Effector memory CD8-positive, alpha-beta T cell (primary cell): ENCODE measurements around the gene H2BK1.
A peak's percentile ranks its signal among the peaks of the same experiment; 100 is the strongest.

Experiments
- ATAC-seq: fragments of 150-1000 bp; cut with Tn5 transposase; replicated peaks from 2 replicates; pipeline ENCODE4 v1.10.0; 2021; ENCODE audit warnings: mild to moderate bottlenecking, moderate library complexity
- DNase-seq, 3 experiments: peaks; one replicate each; pipeline ENCODE4 v3.0.0; 2021
- H3K27ac Mint-ChIP-seq, 2 donors: one replicate each; pipeline ENCODE4 v1.8.0; 2022; ENCODE audit warnings: mild to moderate bottlenecking in 2 of 2, mixed read lengths in 2 of 2, moderate library complexity in 2 of 2
- H3K27me3 Mint-ChIP-seq, 2 donors: one replicate each; pipeline ENCODE4 v1.8.0; 2022; ENCODE audit warnings: mixed read lengths in 2 of 2
- H3K36me3 Mint-ChIP-seq: one replicate; pipeline ENCODE4 v1.8.0; 2022; ENCODE audit warnings: mild to moderate bottlenecking, moderate library complexity, mixed read lengths; ENCODE audit not compliant: insufficient read depth
- H3K4me1 Mint-ChIP-seq, 2 donors: one replicate each; pipeline ENCODE4 v1.8.0; 2022; ENCODE audit warnings: low read depth in 2 of 2, mixed read lengths in 2 of 2
- H3K4me3 Mint-ChIP-seq, 2 donors: one replicate each; pipeline ENCODE4 v1.8.0; 2022; ENCODE audit warnings: mild to moderate bottlenecking in 2 of 2, mixed read lengths in 2 of 2, moderate library complexity in 2 of 2
- H3K9me3 Mint-ChIP-seq, 2 donors: one replicate each; pipeline ENCODE4 v1.8.0; 2022; ENCODE audit warnings: mixed read lengths in 2 of 2

The H2BK1 gene

GRCh38 chr7:151168787-151169162 is 41.5 kb downstream of the H2BK1 start:
- Mint-ChIP-seq H3K36me3 (no peaks in the 10 kb centered on the region), H3K27ac (no peak overlapping the region), H3K27me3 (peaks cover 43 to 54% of the 10 kb centered on the region in 2 donors), H3K9me3 (no peaks in the 10 kb centered on the region), H3K4me1 (peaks cover 11 to 14% of the 10 kb centered on the region in 2 donors), H3K4me3 (peak overlapping the region; percentile 71 to 74)
- DNase-seq = no peak
- ATAC-seq = no peak

- Mint-ChIP-seq H3K9me3 (no peaks in the 10 kb centered on the region), H3K4me1 (peaks cover 8 to 12% of the 10 kb centered on the region in 2 donors), H3K36me3 (no peaks in the 10 kb centered on the region), H3K27ac (no peak overlapping the region), H3K27me3 (peaks cover 43 to 49% of the 10 kb centered on the region in 2 donors), H3K4me3 (peak overlapping the region; percentile 71 to 74)
- ATAC-seq (peak; percentile 83), DNase-seq (peak; percentile 52 to 67 (median 57))
These were observed 42.1 kb downstream of the H2BK1 start for GRCh38 chr7:151168003-151168786.

GRCh38 chr7:151167197-151167961 is 42.9 kb downstream of the H2BK1 start, which contains the start of gene GBX1:
TSS of gene GBX1 (minus strand) at chr7:151167694. CDS start at chr7:151167548, 146 bp downstream.
- Mint-ChIP-seq H3K27ac (no peak within 1 kb of the TSS), H3K4me1 (peaks cover 5 to 7% of the 10 kb centered on the region in 2 donors), H3K9me3 (no peaks in the 10 kb centered on the region), H3K27me3 (peaks cover 38 to 41% of the 10 kb centered on the region in 2 donors), H3K4me3 (peak within 1 kb of the TSS; percentile 71 to 74), H3K36me3 (no peaks in the 10 kb centered on the region)
- DNase-seq = peak in 1 of 3 experiments; percentile 16
- ATAC-seq = peak; percentile 57

- DNase-seq = no peak
- no peak for ATAC-seq
- H3K27ac Mint-ChIP-seq = no peak overlapping the region
These were observed 43.6 kb downstream of the H2BK1 start for GRCh38 chr7:151166629-151167196.

GRCh38 chr7:151161757-151162156 is 48.5 kb downstream of the H2BK1 start:
- Mint-ChIP-seq H3K27me3 (peaks cover 6 to 17% of the 10 kb centered on the region in 2 donors), H3K9me3 (no peaks in the 10 kb centered on the region), H3K36me3 (no peaks in the 10 kb centered on the region), H3K4me1 (no peaks in the 10 kb centered on the region), H3K27ac (no peak overlapping the region), H3K4me3 (no peak overlapping the region)
- DNase-seq = no peak
- no peak for ATAC-seq

More at GRCh38 chr7:151166629-151167196, 43.6 kb downstream of the H2BK1 start:
- H3K4me3 Mint-ChIP-seq = peak overlapping the region; percentile 40 to 50
- peaks cover 5 to 7% of the 10 kb centered on the region in 2 donors for H3K4me1 Mint-ChIP-seq
- no peaks in the 10 kb centered on the region for H3K36me3 Mint-ChIP-seq
- H3K9me3 Mint-ChIP-seq = no peaks in the 10 kb centered on the region
- peaks cover 35 to 37% of the 10 kb centered on the region in 2 donors for H3K27me3 Mint-ChIP-seq
